ENCODE measurements around the gene CHRNB4.

Gene CHRNB4

GRCh38 chr15:78630886-78631633 lies 9.9 kb downstream of the CHRNB4 start:
- DNase-seq, result no peak

- DNase-seq, result no peak
Observed at GRCh38 chr15:78629716-78630065, 11.3 kb downstream of the CHRNB4 start.

GRCh38 chr15:78629031-78629715 lies 11.8 kb downstream of the CHRNB4 start:
- DNase-seq, result no peak

GRCh38 chr15:78628227-78628626 lies 12.8 kb downstream of the CHRNB4 start:
- DNase-seq, result no peak

- no peak for DNase-seq
Observed at GRCh38 chr15:78627348-78627747, 13.7 kb downstream of the CHRNB4 start.

- no peak for DNase-seq
Observed at GRCh38 chr15:78626381-78626995, 14.5 kb downstream of the CHRNB4 start.

GRCh38 chr15:78625606-78626280 lies 15.3 kb downstream of the CHRNB4 start:
- no peak for DNase-seq

GRCh38 chr15:78624651-78625590 lies 16.1 kb downstream of the CHRNB4 start:
- no peak for DNase-seq

- DNase-seq, result no peak
Observed at GRCh38 chr15:78623786-78624497, 17.1 kb downstream of the CHRNB4 start.

GRCh38 chr15:78621810-78622402 lies 19.1 kb downstream of the CHRNB4 start:
- no peak for DNase-seq

GRCh38 chr15:78620527-78621421 lies 20.2 kb downstream of the CHRNB4 start, which contains the start of gene CHRNA3:
TSS of gene CHRNA3 (minus strand) at chr15:78620996. CDS start at chr15:78620794, 202 bp downstream.
- DNase-seq, result no peak

GRCh38 chr15:78620021-78620526 lies 20.9 kb downstream of the CHRNB4 start:
- DNase-seq, result no peak

- no peak for DNase-seq
Observed at GRCh38 chr15:78619022-78619950, 21.7 kb downstream of the CHRNB4 start.

- peak; percentile 78 for DNase-seq
Observed at GRCh38 chr15:78618490-78618934, 22.5 kb downstream of the CHRNB4 start.

- DNase-seq, result no peak
Observed at GRCh38 chr15:78618064-78618463, 22.9 kb downstream of the CHRNB4 start.

- no peak for DNase-seq
Observed at GRCh38 chr15:78617516-78617915, 23.5 kb downstream of the CHRNB4 start.

- no peak for DNase-seq
Observed at GRCh38 chr15:78617076-78617475, 23.9 kb downstream of the CHRNB4 start.

GRCh38 chr15:78616506-78616905 lies 24.5 kb downstream of the CHRNB4 start:
- DNase-seq, result no peak
